Gastrocnemius medialis (tissue), 4 donors: ENCODE results near the gene GP5. TPM values are rescaled to one million over a fixed set of nuclear protein-coding genes. Genes with fewer than 3 reads are reported as not detected.

Source experiments
- ATAC-seq, 2 donors: fragments of 150-250 bp; one replicate each; pipeline ENCODE4 v1.9.1; 2016
- DNase-seq, 2 donors: peaks; one replicate each; pipeline ENCODE4 v3.0.0-alpha.2; 2019
- H3K27ac ChIP-seq, 4 donors: fragments of 200-600 bp; sonication (generic); 1 replicate in 1 of 4; 2 replicates in 3 of 4; pipeline ENCODE4 v1.5.1; 2016 to 2018; ENCODE audit warnings: mild to moderate bottlenecking in 2 of 4, moderate library complexity in 1 of 4
- H3K27me3 ChIP-seq, 3 donors: fragments of 200-600 bp; sonication (generic) in 2 of 3; 1 replicate in 1 of 3; 2 replicates in 2 of 3; pipeline versions ENCODE4 v1.5.1 to v1.6.0; 2016 to 2019; ENCODE audit warnings: mild to moderate bottlenecking in 1 of 3, moderate library complexity in 1 of 3
- H3K36me3 ChIP-seq, 2 donors: fragments of 200-600 bp; sonication (generic) in 1 of 2; one replicate each; pipeline ENCODE4 v1.5.1; 2017 to 2018
- H3K4me1 ChIP-seq, 2 donors: fragments of 200-600 bp; sonication (generic) in 1 of 2; one replicate each; pipeline ENCODE4 v1.5.1; 2016 to 2017; ENCODE audit warnings: mild to moderate bottlenecking in 2 of 2
- H3K4me3 ChIP-seq, 4 donors: fragments of 200-600 bp; sonication (generic) in 3 of 4; 1 replicate in 1 of 4; 2 replicates in 3 of 4; pipeline ENCODE4 v1.5.1; 2016 to 2019; ENCODE audit warnings: mild to moderate bottlenecking in 2 of 4
- H3K9me3 ChIP-seq, 3 donors: fragments of 200-600 bp; sonication (generic) in 2 of 3; 1 replicate in 1 of 3; 2 replicates in 2 of 3; pipeline ENCODE4 v1.5.1; 2016 to 2019
- CTCF ChIP-seq, 5 experiments: fragments of 450-650 bp in 3 of 5; fragments of 200-600 bp in 2 of 5; sonication (generic) in 2 of 5; IDR thresholded peaks in 4 of 5; conservative IDR thresholded peaks in 1 of 5; 1 replicate in 4 of 5; 2 replicates in 1 of 5; pipeline ENCODE4 v1.5.1; 2016 to 2019; ENCODE audit warnings: antibody characterized with exemption in 5 of 5, mild to moderate bottlenecking in 3 of 5, moderate library complexity in 3 of 5
- POLR2A ChIP-seq, 2 donors: fragments of 450-650 bp; IDR thresholded peaks; one replicate each; pipeline ENCODE4 v1.6.1; 2017; ENCODE audit warnings: antibody characterized with exemption in 2 of 2, mild to moderate bottlenecking in 2 of 2, moderate library complexity in 2 of 2
- in situ Hi-C, 4 donors: fragments of 200-750 bp; cut with MboI; loops; one replicate each; pipeline versions ENCODE4 v1.15.0 to v1.8.0; 2017; ENCODE audit warnings: low sequenced_read_pairs in 4 of 4
- intact Hi-C: fragments of 100-400 bp; cut with DNase I; formaldehyde crosslinking; loops from one replicate; pipeline ENCODE4 v1.15.1; 2023; ENCODE audit warnings: low total_unique reads
- total RNA-seq, 4 donors: library from RNA; depleted of rRNA; stranded (reverse); fragments of >200 nt; gene quantifications; one replicate each; pipeline versions ENCODE4 v1.1.0 to v1.2.3, GENCODE V29; 2016

The GP5 gene
- total RNA-seq, 4 donors from 2014 or later: 0.10 TPM; not detected in 3

GRCh38 chr3:194365526-194365925, 33.5 kb downstream of the GP5 start:
- H3K27me3 ChIP-seq: peaks cover 8 to 28% (median 10%) of the 10 kb centered on the region in 3 donors
- no peaks in the 10 kb centered on the region for H3K36me3 ChIP-seq
- intact Hi-C loops: no loop called here
- TF ChIP-seq POLR2A (IDR thresholded peaks at IDR 0.05) (no peak), CTCF (IDR thresholded peaks at IDR 0.05 in 4 of 5, conservative IDR thresholded peaks at IDR 0.05 in 1 of 5) (no peak)
- H3K9me3 ChIP-seq: no peaks in the 10 kb centered on the region
- DNase-seq (no peak), ATAC-seq (no peak)
- no peak overlapping the region for H3K4me3 ChIP-seq
- no peak overlapping the region for H3K27ac ChIP-seq
- in situ Hi-C loops: no loop called here
- peaks cover 0 to 12% of the 10 kb centered on the region in 2 donors for H3K4me1 ChIP-seq

DNA sequence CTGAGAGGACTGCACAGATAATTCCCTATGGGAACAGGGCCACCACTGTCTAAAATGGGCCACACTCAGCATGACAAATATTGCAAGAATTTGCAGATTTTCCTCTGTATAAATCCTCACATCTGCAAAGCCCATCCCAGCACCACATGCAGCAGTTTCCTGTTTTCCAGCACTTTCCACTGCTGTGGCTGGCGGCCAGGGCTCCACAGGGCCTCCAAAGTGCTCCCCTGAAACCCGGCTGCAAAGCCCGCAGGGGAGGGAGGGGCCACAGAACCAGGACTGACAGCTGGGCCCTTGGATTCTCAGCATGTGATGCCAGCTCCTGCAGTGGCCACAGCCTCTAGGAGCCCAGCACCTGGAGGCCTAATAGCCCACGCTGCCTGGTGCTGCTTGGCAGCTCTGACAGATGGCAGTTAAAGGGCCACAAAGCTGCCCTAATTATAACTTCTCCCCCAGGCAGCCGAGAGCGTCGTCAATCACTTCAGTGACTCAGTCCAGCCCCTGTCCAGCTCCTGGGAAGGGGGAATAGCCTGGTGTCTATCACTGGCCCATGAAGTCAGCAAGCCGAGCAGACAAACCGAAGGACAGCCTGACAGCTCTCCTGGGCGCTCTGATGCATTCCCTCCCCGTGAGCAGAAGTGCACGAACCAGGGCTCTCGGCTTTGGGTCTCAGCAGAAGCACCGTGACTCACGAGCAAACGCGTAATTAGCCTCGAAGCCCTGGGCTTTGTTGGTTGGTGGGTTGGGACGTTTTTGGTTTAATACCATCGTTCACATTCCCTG, 34.2 kb downstream of the GP5 start:
- peaks cover 8 to 21% (median 10%) of the 10 kb centered on the region in 3 donors for H3K27me3 ChIP-seq
- H3K27ac ChIP-seq: no peak overlapping the region
- no peaks in the 10 kb centered on the region for H3K9me3 ChIP-seq
- H3K4me1 ChIP-seq: peaks cover 0 to 12% of the 10 kb centered on the region in 2 donors
- H3K36me3 ChIP-seq: no peaks in the 10 kb centered on the region
- ATAC-seq (peak in 1 of 2 donors; percentile 30), DNase-seq (no peak)
- intact Hi-C loops: no loop called here
- TF ChIP-seq POLR2A (IDR thresholded peaks at IDR 0.05): no peak
- TF ChIP-seq CTCF (IDR thresholded peaks at IDR 0.05 in 4 of 5, conservative IDR thresholded peaks at IDR 0.05 in 1 of 5): no peak
- no peak overlapping the region for H3K4me3 ChIP-seq
- in situ Hi-C loops: no loop called here

GRCh38 chr3:194364314-194364651, 34.8 kb downstream of the GP5 start:
- DNase-seq (no peak), ATAC-seq (no peak)
- TF ChIP-seq POLR2A (IDR thresholded peaks at IDR 0.05): no peak
- no peak for TF ChIP-seq CTCF (IDR thresholded peaks at IDR 0.05 in 4 of 5, conservative IDR thresholded peaks at IDR 0.05 in 1 of 5)
- no peak overlapping the region for H3K27ac ChIP-seq
- intact Hi-C loops (no loop called here), in situ Hi-C loops (no loop called here)
- no peak overlapping the region for H3K4me3 ChIP-seq
- no peaks in the 10 kb centered on the region for H3K36me3 ChIP-seq
- H3K9me3 ChIP-seq: no peaks in the 10 kb centered on the region
- peaks cover 5 to 15% (median 7%) of the 10 kb centered on the region in 3 donors for H3K27me3 ChIP-seq
- H3K4me1 ChIP-seq: peaks cover 0 to 12% of the 10 kb centered on the region in 2 donors

DNA sequence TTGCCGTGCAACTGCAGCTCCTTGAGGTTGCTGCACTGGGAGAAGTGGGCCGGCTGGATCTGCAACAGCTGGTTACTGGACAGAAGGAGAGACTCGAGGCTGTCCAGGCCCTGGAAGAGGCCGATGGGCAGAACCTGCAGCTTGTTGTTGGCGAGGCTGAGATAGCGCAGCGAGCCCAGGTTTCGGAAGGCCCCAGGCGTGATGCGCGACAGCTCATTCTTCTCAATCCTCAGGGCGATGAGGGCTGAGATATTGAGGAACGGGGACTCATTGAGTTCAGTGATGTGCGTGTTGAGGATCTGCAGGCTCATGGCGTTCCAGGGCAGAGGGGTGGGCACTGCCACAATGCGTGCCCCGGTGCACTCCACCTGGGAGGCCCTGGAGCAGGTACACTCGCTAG, 38.5 kb downstream of the GP5 start:
- DNase-seq (no peak), ATAC-seq (no peak)
- TF ChIP-seq CTCF (IDR thresholded peaks at IDR 0.05 in 4 of 5, conservative IDR thresholded peaks at IDR 0.05 in 1 of 5) (no peak), POLR2A (IDR thresholded peaks at IDR 0.05) (no peak)
- in situ Hi-C loops (no loop called here), intact Hi-C loops (no loop called here)
- Histone ChIP-seq H3K4me3 (no peak overlapping the region), H3K4me1 (peaks cover 0 to 12% of the 10 kb centered on the region in 2 donors), H3K36me3 (no peaks in the 10 kb centered on the region), H3K27me3 (peaks cover 0 to 3% (median 0%) of the 10 kb centered on the region in 3 donors), H3K27ac (no peak overlapping the region), H3K9me3 (no peaks in the 10 kb centered on the region)
